Measurements from ENCODE around the gene ARSB.

DNA sequence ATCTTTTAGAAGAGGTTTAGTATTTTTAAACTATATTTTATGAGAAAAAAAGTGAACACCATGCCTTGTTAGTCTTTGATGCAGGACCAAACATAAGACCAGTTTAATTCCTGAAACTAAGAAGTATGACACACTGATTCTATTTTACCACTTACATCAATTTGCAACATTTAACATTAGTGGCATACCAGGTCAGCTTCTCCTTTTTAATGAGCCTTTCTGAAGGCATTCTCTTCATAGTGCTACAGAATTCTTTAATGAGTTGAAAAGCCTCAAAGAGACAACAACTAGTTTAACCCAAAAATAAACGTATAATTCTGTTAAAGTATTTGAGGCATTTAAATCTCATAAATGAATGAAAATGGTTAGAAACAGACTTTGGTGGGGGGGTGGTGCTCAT is 28.2 kb downstream of the ARSB start:
- TF ChIP-seq, protein P1, sequence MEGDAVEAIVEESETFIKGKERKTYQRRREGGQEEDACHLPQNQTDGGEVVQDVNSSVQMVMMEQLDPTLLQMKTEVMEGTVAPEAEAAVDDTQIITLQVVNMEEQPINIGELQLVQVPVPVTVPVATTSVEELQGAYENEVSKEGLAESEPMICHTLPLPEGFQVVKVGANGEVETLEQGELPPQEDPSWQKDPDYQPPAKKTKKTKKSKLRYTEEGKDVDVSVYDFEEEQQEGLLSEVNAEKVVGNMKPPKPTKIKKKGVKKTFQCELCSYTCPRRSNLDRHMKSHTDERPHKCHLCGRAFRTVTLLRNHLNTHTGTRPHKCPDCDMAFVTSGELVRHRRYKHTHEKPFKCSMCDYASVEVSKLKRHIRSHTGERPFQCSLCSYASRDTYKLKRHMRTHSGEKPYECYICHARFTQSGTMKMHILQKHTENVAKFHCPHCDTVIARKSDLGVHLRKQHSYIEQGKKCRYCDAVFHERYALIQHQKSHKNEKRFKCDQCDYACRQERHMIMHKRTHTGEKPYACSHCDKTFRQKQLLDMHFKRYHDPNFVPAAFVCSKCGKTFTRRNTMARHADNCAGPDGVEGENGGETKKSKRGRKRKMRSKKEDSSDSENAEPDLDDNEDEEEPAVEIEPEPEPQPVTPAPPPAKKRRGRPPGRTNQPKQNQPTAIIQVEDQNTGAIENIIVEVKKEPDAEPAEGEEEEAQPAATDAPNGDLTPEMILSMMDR (IDR thresholded peaks at IDR 0.05), result no peak
- no peak for TF ChIP-seq POLR2AphosphoS5 (IDR thresholded peaks at IDR 0.05)

Data from transverse colon (tissue), 4 donors.